Eye (tissue), 1 donor: Measurements from ENCODE around the gene NME3.
A peak's percentile ranks its signal among the peaks of the same experiment; 100 is the strongest.
"Not testable (repeated sequence)": the region's sequence is repeated elsewhere in the genome, so short reads cannot be mapped to it uniquely, and the experiment has no call there.

ENCODE experiments used
- DNase-seq: peaks from one replicate; pipeline ENCODE4 v3.0.0-alpha.2; 2015

NME3 gene

GRCh38 chr16:1745900-1746692, 25.2 kb downstream of the NME3 start:
- no peak for DNase-seq

DNA sequence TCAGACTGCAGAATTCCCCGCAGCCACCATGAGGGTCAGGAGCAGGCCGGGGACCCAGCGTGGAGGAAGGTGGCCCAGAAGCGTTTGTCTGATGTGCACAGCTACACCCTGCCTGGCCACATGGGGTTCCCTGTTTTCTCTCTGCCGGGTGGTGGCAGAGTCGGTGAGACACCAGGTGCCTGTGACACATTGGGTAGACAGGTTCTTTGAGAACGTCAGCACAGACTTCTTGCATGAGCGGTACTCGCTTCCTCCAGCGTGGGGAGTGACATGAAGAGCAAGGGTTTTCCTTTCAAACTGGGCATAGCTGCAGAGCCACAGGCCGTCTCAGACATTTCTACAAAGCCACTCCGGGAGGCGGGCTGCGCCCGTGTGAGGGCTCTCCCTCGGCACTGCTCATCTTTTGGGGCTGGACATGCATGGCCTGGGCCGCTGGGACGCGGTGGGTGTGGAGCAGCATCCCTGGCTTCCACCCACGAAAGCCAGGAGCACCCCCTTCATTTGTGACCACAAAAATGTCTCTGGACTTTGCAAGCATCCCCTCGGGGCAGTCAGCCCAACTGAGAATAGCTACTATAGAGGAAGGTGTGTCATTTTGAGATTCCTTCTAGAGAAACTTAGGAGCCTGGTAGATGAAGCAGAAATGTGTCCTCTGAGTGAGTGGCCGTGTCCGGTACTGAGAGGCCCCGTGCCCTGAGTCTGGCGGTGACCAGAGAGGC, 26.0 kb downstream of the NME3 start:
- no peak for DNase-seq

DNA sequence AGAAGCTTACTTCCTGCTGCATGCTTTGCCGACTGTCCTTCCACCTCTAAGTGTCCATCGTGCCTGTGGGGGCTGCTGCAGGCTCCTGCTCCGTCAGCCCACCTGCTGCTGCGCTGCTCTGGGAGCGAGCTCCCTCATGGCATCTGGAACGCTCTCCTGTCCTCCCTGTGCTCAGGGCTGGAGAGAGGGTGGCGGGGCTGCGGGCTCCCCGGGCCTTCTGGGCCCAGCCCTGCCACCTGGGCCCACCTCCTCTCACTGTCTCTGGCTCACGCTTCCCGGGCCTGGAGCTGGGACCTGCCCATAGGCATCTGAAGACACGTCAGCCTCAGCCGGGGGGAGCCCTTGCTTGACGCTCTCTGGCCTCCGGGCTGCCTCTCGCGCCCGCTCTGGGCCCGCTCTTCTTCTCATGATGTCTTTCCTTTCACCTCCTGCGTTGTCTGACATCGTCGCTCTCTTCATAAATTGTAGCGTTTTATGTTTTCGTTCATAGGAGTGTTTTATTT, 27.0 kb downstream of the NME3 start:
- DNase-seq = no peak

DNA sequence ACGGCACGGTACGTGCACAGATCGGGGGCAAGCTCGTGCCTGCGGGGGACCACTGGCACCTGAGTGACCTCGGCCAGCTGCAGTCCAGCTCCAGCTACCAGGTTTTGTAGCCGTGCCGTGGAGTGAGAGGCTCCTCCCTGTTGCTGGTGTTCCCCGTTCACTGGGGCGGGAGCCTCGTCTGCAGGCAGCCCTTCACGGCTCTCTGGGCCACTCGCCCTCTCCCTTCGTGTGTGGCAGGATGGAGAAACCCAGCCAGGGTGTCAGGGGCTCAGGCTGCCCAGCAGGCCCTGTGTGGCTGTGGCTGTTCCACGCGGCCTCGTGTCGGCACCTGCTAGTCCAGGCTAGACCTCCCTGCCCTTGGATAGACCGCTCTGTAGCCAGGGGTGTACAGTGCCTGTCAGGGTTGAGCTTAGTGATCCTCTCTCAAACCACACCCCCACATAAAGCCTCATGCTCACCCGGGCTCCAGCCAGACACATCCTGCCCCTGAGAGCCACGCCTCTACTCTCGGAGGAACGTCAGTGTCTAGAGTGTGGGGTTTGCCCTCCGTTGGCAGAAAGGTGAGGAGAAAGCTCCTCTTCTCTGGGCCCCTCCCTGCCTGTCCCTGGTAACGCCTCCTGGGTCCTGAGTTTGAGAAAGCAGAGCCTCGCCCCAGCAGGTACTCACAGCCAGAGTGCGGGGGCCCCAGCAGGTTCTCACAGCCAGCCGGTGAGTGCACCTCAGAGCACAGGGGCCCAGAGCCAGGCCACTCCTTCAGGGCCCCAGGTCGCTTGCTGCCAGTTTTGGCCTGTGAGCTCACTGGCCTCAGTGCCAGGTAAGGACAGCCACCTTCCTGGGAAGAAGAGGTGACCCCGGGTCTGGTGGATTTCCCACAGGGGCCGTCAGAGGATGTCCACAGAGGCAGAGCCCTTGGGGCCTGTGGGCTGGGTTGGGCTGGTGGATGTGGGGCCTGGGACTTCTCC, 27.7 kb downstream of the NME3 start:
- DNase-seq = no peak

DNA sequence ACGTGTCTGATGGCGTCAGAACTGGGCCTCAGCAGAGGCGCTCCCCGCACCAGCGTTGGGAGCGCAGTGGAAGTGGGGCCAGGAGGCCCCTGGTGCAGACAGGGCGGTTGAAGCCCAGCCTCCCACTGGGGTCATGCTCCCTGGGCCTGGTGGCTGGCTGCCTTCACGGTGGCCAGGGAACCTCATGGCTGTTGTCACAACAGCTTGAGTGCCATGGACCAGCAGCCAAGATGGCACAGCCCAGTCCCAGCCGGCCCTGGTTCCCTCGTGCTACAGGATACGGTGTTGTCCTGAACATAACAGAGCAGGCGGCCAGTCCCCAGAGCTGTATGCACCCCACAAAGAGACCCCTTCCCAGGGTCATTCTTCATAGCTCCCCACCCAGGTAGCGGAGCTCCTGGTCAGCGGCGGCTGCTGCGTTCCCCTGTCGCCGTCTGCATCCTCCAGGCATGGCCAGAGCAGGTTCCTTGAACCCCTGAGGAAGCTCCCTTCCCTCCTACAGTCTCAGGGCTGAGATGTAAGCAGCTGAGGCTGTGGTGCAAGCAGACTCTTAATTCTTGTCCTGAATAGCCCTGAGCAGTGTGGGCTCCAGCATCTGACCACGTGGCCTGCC, 29.7 kb downstream of the NME3 start:
- no peak for DNase-seq

DNA sequence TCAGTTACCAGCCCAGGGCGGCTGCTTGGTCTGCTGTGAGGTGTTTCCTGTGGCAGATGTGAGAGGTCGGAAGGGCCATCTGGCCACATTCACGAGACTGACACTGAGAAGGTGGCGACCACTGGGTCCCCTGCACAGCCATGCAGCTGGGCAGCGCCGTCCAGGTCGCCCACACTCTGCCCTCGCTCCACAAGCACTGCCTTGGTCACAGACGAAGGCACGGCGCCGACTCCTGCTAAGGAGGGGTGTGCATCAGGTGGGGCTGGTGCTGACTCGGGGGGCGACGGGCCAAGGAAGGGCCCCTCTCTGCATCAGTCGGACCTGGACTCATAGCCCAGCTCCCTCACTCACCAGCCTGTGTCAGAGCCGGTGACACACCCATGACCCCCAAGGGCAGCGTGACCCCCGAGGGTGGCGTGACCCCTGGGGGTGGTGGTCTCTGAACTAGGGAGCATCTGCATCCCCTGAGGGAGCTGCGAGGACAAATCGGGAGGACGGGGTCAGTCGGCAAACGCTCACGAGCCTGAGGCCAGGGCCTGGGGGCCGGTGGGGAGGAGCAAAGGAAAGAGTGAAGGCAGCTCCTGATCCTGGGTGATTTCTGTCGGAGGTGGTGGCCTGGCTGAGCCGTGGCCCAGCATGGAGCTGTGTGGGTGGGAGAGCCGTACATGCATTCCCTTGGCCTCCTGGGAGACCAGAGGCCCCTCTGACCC, 30.4 kb downstream of the NME3 start:
- no peak for DNase-seq

- no peak for DNase-seq
Observed at GRCh38 chr16:1740234-1740633, 31.1 kb downstream of the NME3 start.

GRCh38 chr16:1734816-1735215, 36.5 kb downstream of the NME3 start:
- no peak for DNase-seq

DNA sequence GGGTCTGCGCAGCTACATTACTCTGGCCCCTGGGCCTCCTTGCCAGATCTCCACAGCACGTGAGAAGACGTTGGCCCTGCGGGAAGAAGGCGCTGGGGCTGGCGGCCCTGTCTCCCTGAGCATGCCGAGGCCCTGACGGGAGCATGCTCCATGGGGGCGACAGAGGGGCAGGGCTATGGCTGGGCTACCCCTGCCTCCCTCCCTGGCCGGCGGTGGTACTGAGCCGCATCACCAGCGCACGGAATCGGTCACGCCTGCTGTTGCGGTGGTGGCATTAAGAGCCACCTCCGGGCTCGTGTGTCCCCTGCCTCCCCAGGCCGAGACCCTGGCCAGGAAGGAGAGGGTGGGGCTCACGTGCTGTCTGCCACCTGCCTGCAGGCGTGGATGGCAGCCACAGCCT, 37.2 kb downstream of the NME3 start:
- no peak for DNase-seq

GRCh38 chr16:1732551-1732987, 38.8 kb downstream of the NME3 start:
- DNase-seq = not testable (repeated sequence)

DNA sequence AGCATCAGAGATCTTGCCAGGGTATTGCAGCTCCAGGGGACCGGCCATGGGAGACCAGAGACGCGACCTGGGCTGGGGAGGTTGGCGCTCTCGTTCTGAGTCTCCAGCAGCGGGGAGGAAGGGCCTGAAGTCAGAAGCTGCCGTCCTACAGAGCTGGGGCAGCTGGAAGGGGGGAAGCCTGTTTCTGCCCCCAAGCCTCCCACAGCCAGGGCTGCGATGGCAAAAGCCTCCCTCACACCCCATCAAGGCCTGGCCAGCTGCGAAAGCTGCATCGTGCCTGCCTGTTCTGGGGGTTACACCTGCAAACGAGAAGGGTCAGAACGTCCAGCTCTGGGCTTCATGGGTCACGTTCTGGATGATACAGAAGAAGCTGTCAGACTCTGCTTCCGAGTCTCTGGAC, 39.3 kb downstream of the NME3 start:
- DNase-seq = no peak

GRCh38 chr16:1731603-1732002, 39.7 kb downstream of the NME3 start:
- no peak for DNase-seq

- DNase-seq = no peak
Observed at GRCh38 chr16:1731073-1731472, 40.3 kb downstream of the NME3 start.

- DNase-seq = no peak
Observed at GRCh38 chr16:1729445-1729844, 41.9 kb downstream of the NME3 start.

DNA sequence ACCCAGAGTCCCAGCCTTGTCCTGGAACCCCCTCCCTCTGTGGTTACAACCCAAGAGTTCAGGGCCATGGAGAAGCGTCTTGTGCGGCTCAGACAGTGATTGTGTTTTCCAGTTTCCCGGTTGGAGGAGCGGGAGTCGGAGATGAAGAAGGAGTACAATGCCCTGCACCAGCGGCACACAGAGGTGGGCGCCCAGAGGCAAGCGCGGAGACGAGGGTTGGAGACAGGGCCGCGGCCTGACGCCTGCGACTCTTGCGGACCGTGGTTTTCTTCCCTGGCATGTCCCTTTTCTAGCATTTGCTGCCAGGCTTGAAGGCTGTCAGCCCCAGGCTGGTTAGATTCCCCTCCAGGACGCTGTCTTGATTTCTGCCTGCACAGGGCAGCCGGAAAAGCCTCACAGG, 42.3 kb downstream of the NME3 start:
- DNase-seq = no peak

GRCh38 chr16:1727651-1728624, 43.4 kb downstream of the NME3 start:
- no peak for DNase-seq

GRCh38 chr16:1726661-1727502, 44.5 kb downstream of the NME3 start:
- no peak for DNase-seq

- DNase-seq = no peak
Observed at GRCh38 chr16:1724491-1724890, 46.9 kb downstream of the NME3 start.

- DNase-seq = peak; percentile 67
Observed at GRCh38 chr16:1723450-1724147, 47.7 kb downstream of the NME3 start.
